Endothelial cell of umbilical vein (primary cell): Measurements from ENCODE around the gene QTRT2. TPM values are rescaled to one million over a fixed set of nuclear protein-coding genes. Genes with fewer than 3 reads are reported as not detected.

Experiments
- BruUV-seq: library from RNA; stranded (reverse); fragments of 400-500 nt; replicated peaks from 2 replicates; lab custom pipeline; 2021; lab: Mats Ljungman, UMichigan
- CTCF ChIA-PET: fragments of 300-600, 350-600 bp; sonication (Branson Sonifier 250); formaldehyde crosslinking; loops from one replicate; lab custom pipeline; 2021; ENCODE audit warnings: antibody characterized with exemption, inconsistent platforms; lab: Charles Lee
- POLR2A ChIA-PET: fragments of 300-600, 350-600 bp; sonication (Branson Sonifier 250); formaldehyde crosslinking; loops from one replicate; lab custom pipeline; 2021; ENCODE audit warnings: antibody characterized with exemption, inconsistent platforms; lab: Charles Lee
- DNase-seq: peaks from one replicate; pipeline ENCODE4 v3.0.0-alpha.2; 2011; ENCODE audit warnings: low read depth, low spot score
- FAIRE-seq: peaks from 2 replicates; lab custom pipeline; 2011; peaks lifted over from hg19 to GRCh38; lab: Jason Lieb, UNC
- H2AFZ ChIP-seq: 2 replicates; pipeline ENCODE4 v1.6.0; 2012; ENCODE audit warnings: low read depth, low read length, control low read depth, inconsistent platforms
- H3K27ac ChIP-seq: 2 replicates; pipeline ENCODE4 v1.5.1; 2011; ENCODE audit warnings: low read depth, mild to moderate bottlenecking, control low read depth, low read length, moderate library complexity; ENCODE audit not compliant: insufficient read depth
- H3K27me3 ChIP-seq, 2 experiments: 2 replicates each; pipeline versions ENCODE4 v1.6.0 to v1.6.1; 2011; ENCODE audit warnings: low read length in 2 of 2, mixed read lengths in 1 of 2; ENCODE audit not compliant: control insufficient read depth in 2 of 2, insufficient read depth in 2 of 2
- H3K36me3 ChIP-seq, 2 experiments: 2 replicates in 1 of 2; 3 replicates in 1 of 2; pipeline ENCODE4 v1.5.1; 2011; ENCODE audit warnings: low read length in 2 of 2, mild to moderate bottlenecking in 1 of 2, moderate library complexity in 1 of 2; ENCODE audit not compliant: control insufficient read depth in 2 of 2, insufficient read depth in 2 of 2; ENCODE audit errors: extremely low read depth in 1 of 2
- H3K4me1 ChIP-seq: 3 replicates; pipeline ENCODE4 v1.5.1; 2011; ENCODE audit warnings: mild to moderate bottlenecking, low read length; ENCODE audit not compliant: control insufficient read depth, insufficient read depth; ENCODE audit errors: extremely low read depth
- H3K4me2 ChIP-seq: 2 replicates; pipeline ENCODE4 v1.6.1; 2011; ENCODE audit warnings: low read length, control low read depth, mixed read lengths; ENCODE audit not compliant: insufficient read depth
- H3K4me3 ChIP-seq, 3 experiments: fragments of 200-600 bp in 1 of 3; sonication (generic), shearing (Covaris generic) in 1 of 3; replicated peaks in 1 of 3; 2 replicates each; pipeline ENCODE4 v1.5.1; 2011 to 2016; ENCODE audit warnings: control low read depth in 3 of 3, low read length in 3 of 3, mild to moderate bottlenecking in 2 of 3, inconsistent platforms in 1 of 3, low read depth in 1 of 3, moderate library complexity in 1 of 3; ENCODE audit not compliant: insufficient read depth in 1 of 3
- H3K79me2 ChIP-seq: 2 replicates; pipeline ENCODE4 v1.6.0; 2012; ENCODE audit warnings: low read length, inconsistent platforms; ENCODE audit not compliant: control insufficient read depth, insufficient read depth
- H3K9ac ChIP-seq: replicated peaks from 2 replicates; pipeline ENCODE3; 2011; ENCODE audit warnings: low read length, control low read depth; ENCODE audit not compliant: insufficient read depth; ENCODE audit errors: extremely low read depth
- H3K9me1 ChIP-seq: replicated peaks from 3 replicates; pipeline ENCODE4 v1.6.0; 2011; ENCODE audit warnings: mild to moderate bottlenecking, low read length; ENCODE audit not compliant: control insufficient read depth, insufficient read depth; ENCODE audit errors: extremely low read depth
- H3K9me3 ChIP-seq: replicated peaks from 2 replicates; pipeline ENCODE4 v1.5.1; 2012; ENCODE audit warnings: low read length, inconsistent platforms; ENCODE audit not compliant: control insufficient read depth, insufficient read depth
- H4K20me1 ChIP-seq: replicated peaks from 2 replicates; pipeline ENCODE3; 2011; ENCODE audit warnings: mild to moderate bottlenecking, low read length; ENCODE audit not compliant: control insufficient read depth, insufficient read depth; ENCODE audit errors: extremely low read depth
- CTCF ChIP-seq, 2 donors: IDR thresholded peaks; 1 replicate in 1 of 2; 2 replicates in 1 of 2; pipeline ENCODE4 v1.5.1; 2011; ENCODE audit warnings: low read length in 2 of 2, mild to moderate bottlenecking in 2 of 2, moderate library complexity in 2 of 2, control low read depth in 1 of 2, inconsistent platforms in 1 of 2, low read depth in 1 of 2; ENCODE audit not compliant: insufficient read depth in 1 of 2; ENCODE audit errors: extremely low read depth in 1 of 2
- EZH2 ChIP-seq: IDR thresholded peaks from 2 replicates; pipeline ENCODE4 v1.6.1; 2012; ENCODE audit warnings: borderline replicate concordance, low read depth, mild to moderate bottlenecking, moderate library complexity, low read length, inconsistent platforms; ENCODE audit not compliant: severe bottlenecking
- FOS ChIP-seq: IDR thresholded peaks from 2 replicates; pipeline ENCODE4 v1.6.1; 2011; ENCODE audit warnings: mild to moderate bottlenecking, low read length, moderate library complexity, borderline replicate concordance; ENCODE audit not compliant: insufficient read depth
- GATA2 ChIP-seq: IDR thresholded peaks from 2 replicates; pipeline ENCODE4 v1.7.0; 2011; ENCODE audit warnings: low read depth, mild to moderate bottlenecking, moderate library complexity, mixed read lengths, low read length; ENCODE audit not compliant: insufficient read length, insufficient read depth
- JUN ChIP-seq: IDR thresholded peaks from 2 replicates; pipeline ENCODE4 v1.6.1; 2011; ENCODE audit warnings: borderline replicate concordance, low read depth; ENCODE audit not compliant: insufficient read length, insufficient read depth
- MAX ChIP-seq: IDR thresholded peaks from 2 replicates; pipeline ENCODE4 v1.6.1; 2011; ENCODE audit not compliant: insufficient read depth, insufficient read length
- MYC ChIP-seq: IDR thresholded peaks from one replicate; pipeline ENCODE4 v1.6.1; 2011; ENCODE audit warnings: mild to moderate bottlenecking, low read depth, low read length
- POLR2A ChIP-seq: IDR thresholded peaks from 2 replicates; pipeline ENCODE4 v1.6.1; 2012; ENCODE audit warnings: low read depth, mild to moderate bottlenecking, control low read depth, low read length
- POLR2AphosphoS5 ChIP-seq: IDR thresholded peaks from 2 replicates; pipeline ENCODE4 v1.6.1; 2012; ENCODE audit warnings: low read depth, mild to moderate bottlenecking, control low read depth, low read length, moderate library complexity; ENCODE audit not compliant: insufficient read depth
- dilution Hi-C: fragments of 300-500 bp; cut with MboI; formaldehyde crosslinking; loops from one replicate; pipeline ENCODE4 v1.15.0; 2019; ENCODE audit warnings: low sequenced_read_pairs; ENCODE audit not compliant: extremely low pct_ligation_motif_present
- intact Hi-C: fragments of 100-400 bp; cut with micrococcal nuclease; formaldehyde crosslinking; loops from one replicate; pipeline ENCODE4 v1.10.0; 2022
- polyA plus RNA-seq, 4 experiments: library from polyadenylated mRNA; depleted of rRNA in 3 of 4; stranded (reverse) in 3 of 4; unstranded in 1 of 4; fragments of >200 nt; gene quantifications; 2 replicates each; pipeline versions ENCODE4 v1.2.1 to v1.2.3, GENCODE V29; 2011 to 2012; ENCODE audit warnings: missing spikeins in 1 of 4
- total RNA-seq: library from RNA; stranded (reverse); gene quantifications from 2 replicates; pipeline ENCODE4 v1.2.3, GENCODE V29; 2021

Gene QTRT2
- total and polyA plus RNA-seq, 2 donors (not counting 3 experiments of a cell fraction or from before 2014, with no cell fraction given), result 11.0 to 42.8 TPM

GRCh38 chr3:114093016-114093380 lies 36.5 kb downstream of the QTRT2 start:
- no peaks in the 10 kb centered on the region for H3K9me3 ChIP-seq
- H3K27me3 ChIP-seq, result no peaks in the 10 kb centered on the region
- no peaks in the 10 kb centered on the region for H4K20me1 ChIP-seq
- no peaks in the 10 kb centered on the region for H3K79me2 ChIP-seq
- H3K4me2 ChIP-seq, result peak overlapping the region; percentile 93
- H2AFZ ChIP-seq, result peak overlapping the region; percentile 95
- BruUV-seq, result no TSS peak
- H3K4me3 ChIP-seq, result peak overlapping the region in 1 of 3 experiments; percentile 41
- H3K36me3 ChIP-seq, result no peaks in the 10 kb centered on the region
- DNase-seq, result no peak
- intact Hi-C loops, result loop anchor here (2.0 kb wide), 1 partner anchor 36 kb away; the partner anchor contains the start of genes CCDC191 and QTRT2
- dilution Hi-C loops, result no loop called here
- no peak for FAIRE-seq
- H3K4me1 ChIP-seq, result peaks cover 26% of the 10 kb centered on the region
- H3K27ac ChIP-seq, result peak overlapping the region; percentile 86
- ChIA-PET CTCF (interaction anchor here (0.6 to 2.2 kb wide), 7 partner anchors 16 to 248 kb away, joined by 3 to 15 read pairs (median 4); no protein-coding TSS in a partner anchor), POLR2A (interaction anchor here (1.1 kb wide), 1 partner anchor 8 kb away, joined by 4 read pairs; no protein-coding TSS in a partner anchor)
- peak overlapping the region; percentile 62 for H3K9ac ChIP-seq
- TF ChIP-seq JUN (no peak), GATA2 (no peak), CTCF (IDR thresholded peaks at IDR 0.05; ENCODE audit: extremely low read depth in 1 of 2, insufficient read depth in 1 of 2, low read depth in 1 of 2, low read length in 2 of 2) (no peak), POLR2A (no peak), MYC (no peak), POLR2AphosphoS5 (no peak), EZH2 (no peak), MAX (no peak), FOS (no peak)
- H3K9me1 ChIP-seq, result no peaks in the 10 kb centered on the region
